Panc1 (cell line): ENCODE measurements around the gene IFFO2. TPM values are rescaled to one million over a fixed set of nuclear protein-coding genes. Genes with fewer than 3 reads are reported as not detected.
A peak's percentile ranks its signal among the peaks of the same experiment; 100 is the strongest.

ENCODE experiments used
- ATAC-seq: fragments of 200-7000 bp; cut with Tn5 transposase; 2 replicates; pipeline ENCODE4 v1.9.1; 2020; ENCODE audit warnings: mild to moderate bottlenecking, moderate library complexity
- BruUV-seq: library from RNA; stranded (reverse); fragments of 400-500 nt; replicated peaks from 2 replicates; lab custom pipeline; 2021; lab: Mats Ljungman, UMichigan
- CTCF ChIA-PET: fragments of 300-600 bp; sonication (Branson Sonifier 250); formaldehyde crosslinking; loops from one replicate; lab custom pipeline; 2022; ENCODE audit warnings: antibody characterized with exemption; lab: Charles Lee
- POLR2A ChIA-PET: fragments of 300-600 bp; sonication (Branson Sonifier 250); formaldehyde crosslinking; loops from one replicate; lab custom pipeline; 2022; ENCODE audit warnings: antibody characterized with exemption; lab: Charles Lee
- DNase-seq: peaks from one replicate; pipeline ENCODE4 v3.0.0-alpha.2; 2010; ENCODE audit warnings: low read depth, low spot score
- H3K27ac ChIP-seq: 2 replicates; pipeline ENCODE4 v1.5.1; 2011; ENCODE audit warnings: mild to moderate bottlenecking, low read length, inconsistent platforms
- H3K27me3 ChIP-seq: fragments of 200-500 bp; sonication (Bioruptor generic); 2 replicates; pipeline ENCODE4 v1.6.0; 2014; ENCODE audit warnings: low read length, inconsistent platforms; ENCODE audit not compliant: control insufficient read depth, insufficient read depth
- H3K36me3 ChIP-seq: fragments of 200-500 bp; sonication (Bioruptor generic); 2 replicates; pipeline ENCODE4 v1.5.1; 2014; ENCODE audit warnings: inconsistent platforms, mild to moderate bottlenecking, low read length, moderate library complexity; ENCODE audit not compliant: control insufficient read depth, insufficient read depth
- H3K4me1 ChIP-seq: 2 replicates; pipeline ENCODE4 v1.5.1; 2011; ENCODE audit warnings: inconsistent platforms, mild to moderate bottlenecking, low read length, moderate library complexity; ENCODE audit not compliant: control insufficient read depth, insufficient read depth
- H3K4me3 ChIP-seq, 2 experiments: 2 replicates each; pipeline ENCODE4 v1.5.1; 2011 to 2012; ENCODE audit warnings: low read depth in 2 of 2, low read length in 2 of 2, mild to moderate bottlenecking in 2 of 2, inconsistent platforms in 1 of 2, moderate library complexity in 1 of 2
- H3K9me3 ChIP-seq: fragments of 200-500 bp; sonication (Bioruptor generic); 2 replicates; pipeline ENCODE4 v1.5.1; 2014; ENCODE audit warnings: low read depth, mild to moderate bottlenecking, inconsistent platforms, low read length, moderate library complexity; ENCODE audit not compliant: control insufficient read depth, insufficient read depth
- POLR2AphosphoS5 ChIP-seq: IDR thresholded peaks from 2 replicates; pipeline ENCODE4 v1.6.1; 2012; ENCODE audit warnings: mild to moderate bottlenecking, low read depth, low read length, moderate library complexity
- SIN3A ChIP-seq: IDR thresholded peaks from 2 replicates; pipeline ENCODE4 v1.6.1; 2012; ENCODE audit warnings: low read depth, mild to moderate bottlenecking, low read length, moderate library complexity, borderline replicate concordance; ENCODE audit not compliant: insufficient read depth
- TCF7L2 ChIP-seq: IDR thresholded peaks from 2 replicates; pipeline ENCODE4 v1.6.1; 2011; ENCODE audit warnings: mild to moderate bottlenecking, low read depth, low read length, inconsistent platforms
- in situ Hi-C: cut with HindIII; loops from 2 replicates; pipeline ENCODE4 v1.10.0; 2016; ENCODE audit warnings: low sequenced_read_pairs, low pct_unique_long_range_greater_than_20kb
- intact Hi-C: fragments of 100-400 bp; cut with micrococcal nuclease; formaldehyde crosslinking; loops from one replicate; pipeline ENCODE4 v1.10.0; 2022; ENCODE audit not compliant: unreplicated experiment
- total RNA-seq: library from RNA; stranded (reverse); gene quantifications from one replicate; pipeline ENCODE4 v1.2.1, GENCODE V29; 2021; ENCODE audit not compliant: unreplicated experiment
- TF ChIP-seq, protein P1 (sequence below): fragments of 450-650 bp; IDR thresholded peaks from 2 replicates; pipeline ENCODE4 v1.5.1; 2017; ENCODE audit warnings: mild to moderate bottlenecking
- TF ChIP-seq, protein P2 (sequence below), 2 experiments: IDR thresholded peaks; 2 replicates each; pipeline ENCODE4 v1.6.1; 2011 to 2012; ENCODE audit warnings: low read depth in 2 of 2, control low read depth in 1 of 2, low read length in 1 of 2, mild to moderate bottlenecking in 1 of 2, moderate library complexity in 1 of 2; ENCODE audit not compliant: insufficient read depth in 1 of 2

The IFFO2 gene
- total RNA-seq, 1 experiment from 2014 or later: 59.4 TPM

DNA sequence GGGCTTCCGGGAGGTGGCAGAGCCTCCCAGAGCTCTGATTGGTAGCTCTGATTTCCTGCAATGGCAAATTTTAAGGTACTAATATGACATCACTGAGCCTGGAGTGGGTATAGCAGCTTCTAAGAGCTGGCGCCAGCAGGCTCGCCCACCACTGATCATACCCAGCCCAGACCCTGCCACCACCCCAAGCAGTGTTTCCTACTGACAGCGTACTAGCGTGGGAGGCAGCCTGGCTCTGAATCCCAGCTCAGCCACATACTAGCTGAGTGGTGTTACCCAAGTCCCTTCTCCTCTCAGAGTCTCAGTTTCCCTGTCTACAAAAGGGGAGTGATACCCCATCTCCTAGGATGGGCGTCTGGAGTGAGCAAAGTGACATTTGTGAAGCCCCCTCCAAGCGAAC is 41.1 kb downstream of the IFFO2 start:
- intact Hi-C loops: no loop called here
- POLR2A ChIA-PET: no interaction called here
- peaks cover 2% of the 10 kb centered on the region; the same call in 1 of the 2 replicates for H3K36me3 ChIP-seq
- ATAC-seq: no peak
- BruUV-seq: no TSS peak
- H3K4me3 ChIP-seq: no peak overlapping the region
- DNase-seq: no peak
- no peaks in the 10 kb centered on the region for H3K27me3 ChIP-seq
- no peak overlapping the region for H3K27ac ChIP-seq
- TF ChIP-seq, protein P1, sequence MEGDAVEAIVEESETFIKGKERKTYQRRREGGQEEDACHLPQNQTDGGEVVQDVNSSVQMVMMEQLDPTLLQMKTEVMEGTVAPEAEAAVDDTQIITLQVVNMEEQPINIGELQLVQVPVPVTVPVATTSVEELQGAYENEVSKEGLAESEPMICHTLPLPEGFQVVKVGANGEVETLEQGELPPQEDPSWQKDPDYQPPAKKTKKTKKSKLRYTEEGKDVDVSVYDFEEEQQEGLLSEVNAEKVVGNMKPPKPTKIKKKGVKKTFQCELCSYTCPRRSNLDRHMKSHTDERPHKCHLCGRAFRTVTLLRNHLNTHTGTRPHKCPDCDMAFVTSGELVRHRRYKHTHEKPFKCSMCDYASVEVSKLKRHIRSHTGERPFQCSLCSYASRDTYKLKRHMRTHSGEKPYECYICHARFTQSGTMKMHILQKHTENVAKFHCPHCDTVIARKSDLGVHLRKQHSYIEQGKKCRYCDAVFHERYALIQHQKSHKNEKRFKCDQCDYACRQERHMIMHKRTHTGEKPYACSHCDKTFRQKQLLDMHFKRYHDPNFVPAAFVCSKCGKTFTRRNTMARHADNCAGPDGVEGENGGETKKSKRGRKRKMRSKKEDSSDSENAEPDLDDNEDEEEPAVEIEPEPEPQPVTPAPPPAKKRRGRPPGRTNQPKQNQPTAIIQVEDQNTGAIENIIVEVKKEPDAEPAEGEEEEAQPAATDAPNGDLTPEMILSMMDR: no peak
- TF ChIP-seq, protein P2, sequence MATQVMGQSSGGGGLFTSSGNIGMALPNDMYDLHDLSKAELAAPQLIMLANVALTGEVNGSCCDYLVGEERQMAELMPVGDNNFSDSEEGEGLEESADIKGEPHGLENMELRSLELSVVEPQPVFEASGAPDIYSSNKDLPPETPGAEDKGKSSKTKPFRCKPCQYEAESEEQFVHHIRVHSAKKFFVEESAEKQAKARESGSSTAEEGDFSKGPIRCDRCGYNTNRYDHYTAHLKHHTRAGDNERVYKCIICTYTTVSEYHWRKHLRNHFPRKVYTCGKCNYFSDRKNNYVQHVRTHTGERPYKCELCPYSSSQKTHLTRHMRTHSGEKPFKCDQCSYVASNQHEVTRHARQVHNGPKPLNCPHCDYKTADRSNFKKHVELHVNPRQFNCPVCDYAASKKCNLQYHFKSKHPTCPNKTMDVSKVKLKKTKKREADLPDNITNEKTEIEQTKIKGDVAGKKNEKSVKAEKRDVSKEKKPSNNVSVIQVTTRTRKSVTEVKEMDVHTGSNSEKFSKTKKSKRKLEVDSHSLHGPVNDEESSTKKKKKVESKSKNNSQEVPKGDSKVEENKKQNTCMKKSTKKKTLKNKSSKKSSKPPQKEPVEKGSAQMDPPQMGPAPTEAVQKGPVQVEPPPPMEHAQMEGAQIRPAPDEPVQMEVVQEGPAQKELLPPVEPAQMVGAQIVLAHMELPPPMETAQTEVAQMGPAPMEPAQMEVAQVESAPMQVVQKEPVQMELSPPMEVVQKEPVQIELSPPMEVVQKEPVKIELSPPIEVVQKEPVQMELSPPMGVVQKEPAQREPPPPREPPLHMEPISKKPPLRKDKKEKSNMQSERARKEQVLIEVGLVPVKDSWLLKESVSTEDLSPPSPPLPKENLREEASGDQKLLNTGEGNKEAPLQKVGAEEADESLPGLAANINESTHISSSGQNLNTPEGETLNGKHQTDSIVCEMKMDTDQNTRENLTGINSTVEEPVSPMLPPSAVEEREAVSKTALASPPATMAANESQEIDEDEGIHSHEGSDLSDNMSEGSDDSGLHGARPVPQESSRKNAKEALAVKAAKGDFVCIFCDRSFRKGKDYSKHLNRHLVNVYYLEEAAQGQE (IDR thresholded peaks at IDR 0.05; ENCODE audit: insufficient read depth in 1 of 2, low read depth in 2 of 2, low read length in 1 of 2): no peak
- no peak for TF ChIP-seq TCF7L2
- no peak for TF ChIP-seq POLR2AphosphoS5
- no peak for TF ChIP-seq SIN3A
- CTCF ChIA-PET: interaction anchor here (0.6 to 1.1 kb wide), 4 partner anchors 8 to 194 kb away, joined by 3 to 4 read pairs (median 4); no protein-coding TSS in a partner anchor
- H3K9me3 ChIP-seq: no peaks in the 10 kb centered on the region
- H3K4me1 ChIP-seq: peaks cover 20% of the 10 kb centered on the region
- in situ Hi-C loops: no loop called here

DNA sequence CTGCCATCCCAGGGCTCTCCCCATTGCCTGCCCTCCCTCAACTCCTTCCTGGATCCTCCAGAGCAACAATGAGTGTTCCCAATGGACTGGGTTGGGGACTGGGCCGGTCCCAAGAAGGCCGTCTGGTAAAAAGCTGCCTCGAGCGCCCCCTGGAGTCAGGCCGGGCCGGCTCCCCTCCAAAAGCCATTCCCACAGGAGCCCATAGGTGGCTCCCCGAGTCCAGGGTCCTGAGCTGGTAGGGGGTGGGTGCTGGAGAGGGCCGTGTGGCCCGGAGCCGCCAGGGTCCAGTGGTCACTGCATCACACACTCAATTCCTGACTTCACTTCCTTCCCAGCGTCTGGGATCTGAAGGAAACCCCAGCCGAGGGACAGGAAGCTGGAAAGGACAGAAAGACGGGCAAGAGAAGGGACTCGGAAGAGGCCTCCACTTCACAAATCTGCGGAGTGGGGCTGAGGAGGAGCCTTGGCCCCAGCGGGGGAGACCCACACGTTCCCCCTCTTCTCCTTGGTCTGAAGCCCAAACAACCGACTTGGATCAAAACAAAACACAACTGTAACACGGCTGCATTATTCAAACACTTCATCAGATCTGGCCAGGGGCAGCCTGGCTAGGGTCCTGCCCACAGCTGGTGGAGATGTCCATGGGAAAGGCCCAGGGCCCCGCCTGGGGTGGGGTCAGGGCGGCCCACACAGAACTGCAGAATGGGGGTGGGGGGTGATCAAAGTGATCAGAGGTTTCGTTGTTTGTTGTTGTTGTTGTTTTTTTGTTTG is 43.2 kb downstream of the IFFO2 start:
- DNase-seq: no peak
- TF ChIP-seq, protein P2 (IDR thresholded peaks at IDR 0.05; ENCODE audit: insufficient read depth in 1 of 2, low read depth in 2 of 2, low read length in 1 of 2): no peak
- no peak for TF ChIP-seq TCF7L2
- TF ChIP-seq, protein P1: peak; percentile 100
- ChIA-PET CTCF (interaction anchor here (0.5 to 2.0 kb wide), 17 partner anchors 9 to 1381 kb away, joined by 3 to 15 read pairs (median 4); partner anchors contain the start of gene ALDH4A1), POLR2A (no interaction called here)
- Histone ChIP-seq H3K27me3 (no peaks in the 10 kb centered on the region), H3K36me3 (peaks cover 2% of the 10 kb centered on the region; the same call in 1 of the 2 replicates), H3K4me1 (peaks cover 29% of the 10 kb centered on the region), H3K9me3 (no peaks in the 10 kb centered on the region), H3K4me3 (no peak overlapping the region), H3K27ac (peak overlapping the region; percentile 75)
- ATAC-seq: peak; percentile 85
- in situ Hi-C loops: no loop called here
- intact Hi-C loops: loop anchor here (5.0 kb wide), 1 partner anchor 39 kb away; no protein-coding TSS in a partner anchor
- TSS peak; percentile 19 for BruUV-seq
